Measurements from ENCODE around the gene HINT2. TPM values are rescaled to one million over a fixed set of nuclear protein-coding genes. Genes with fewer than 3 reads are reported as not detected.

Gene HINT2
- total and polyA plus RNA-seq, 2 donors: 68.3 to 68.4 TPM

- Histone ChIP-seq H3K27ac (ENCODE audit: low read depth in 1 of 2, low read length in 1 of 2) (no peak overlapping the region), H3K36me3 (ENCODE audit: control insufficient read depth in 2 of 2, insufficient read depth in 2 of 2, low read length in 1 of 2) (peaks cover 13 to 24% of the 10 kb centered on the region in 2 donors), H3K4me1 (ENCODE audit: control insufficient read depth in 2 of 2, insufficient read depth in 2 of 2, low read length in 2 of 2) (peaks cover 26 to 38% of the 10 kb centered on the region in 2 donors), H3K27me3 (ENCODE audit: control insufficient read depth in 2 of 2, insufficient read depth in 1 of 2, low read length in 1 of 2) (no peaks in the 10 kb centered on the region), H3K4me3 (ENCODE audit: low read length in 2 of 2) (no peak overlapping the region), H3K9me3 (ENCODE audit: control insufficient read depth in 2 of 2, insufficient read depth in 1 of 2, low read length in 1 of 2) (peaks cover 0 to 7% of the 10 kb centered on the region in 2 donors)
- 89% methylated on average over 7 of the region's 7 CpGs for WGBS
- no peak for DNase-seq (ENCODE audit: low read depth in 6 of 9, low spot score in 9 of 9)
Observed at GRCh38 chr9:35810122-35810521, 4.7 kb downstream of the HINT2 start.

DNA sequence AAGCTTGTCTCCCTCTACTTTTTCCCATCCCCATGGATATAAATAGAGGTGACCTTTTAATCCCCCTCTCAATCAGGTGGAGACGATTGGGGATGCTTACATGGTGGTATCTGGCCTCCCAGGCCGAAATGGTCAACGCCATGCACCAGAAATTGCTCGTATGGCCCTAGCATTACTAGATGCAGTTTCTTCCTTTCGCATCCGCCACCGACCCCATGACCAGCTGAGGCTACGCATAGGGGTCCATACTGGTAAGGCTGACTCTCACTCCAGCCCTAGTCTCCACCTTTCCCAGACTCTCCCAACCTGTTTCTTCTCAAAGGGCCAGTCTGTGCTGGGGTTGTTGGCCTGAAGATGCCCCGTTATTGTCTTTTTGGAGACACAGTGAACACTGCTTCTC lies 6.4 kb downstream of the HINT2 start:
- 98% methylated on average over 9 of the region's 9 CpGs for WGBS
- Histone ChIP-seq H3K4me3 (ENCODE audit: low read length in 2 of 2) (no peak overlapping the region), H3K36me3 (ENCODE audit: control insufficient read depth in 2 of 2, insufficient read depth in 2 of 2, low read length in 1 of 2) (peaks cover 13 to 24% of the 10 kb centered on the region in 2 donors), H3K9me3 (ENCODE audit: control insufficient read depth in 2 of 2, insufficient read depth in 1 of 2, low read length in 1 of 2) (peaks cover 0 to 3% of the 10 kb centered on the region in 2 donors), H3K27me3 (ENCODE audit: control insufficient read depth in 2 of 2, insufficient read depth in 1 of 2, low read length in 1 of 2) (no peaks in the 10 kb centered on the region), H3K27ac (ENCODE audit: low read depth in 1 of 2, low read length in 1 of 2) (no peak overlapping the region), H3K4me1 (ENCODE audit: control insufficient read depth in 2 of 2, insufficient read depth in 2 of 2, low read length in 2 of 2) (peaks cover 20 to 30% of the 10 kb centered on the region in 2 donors)
- no peak for DNase-seq (ENCODE audit: low read depth in 6 of 9, low spot score in 9 of 9)

DNA sequence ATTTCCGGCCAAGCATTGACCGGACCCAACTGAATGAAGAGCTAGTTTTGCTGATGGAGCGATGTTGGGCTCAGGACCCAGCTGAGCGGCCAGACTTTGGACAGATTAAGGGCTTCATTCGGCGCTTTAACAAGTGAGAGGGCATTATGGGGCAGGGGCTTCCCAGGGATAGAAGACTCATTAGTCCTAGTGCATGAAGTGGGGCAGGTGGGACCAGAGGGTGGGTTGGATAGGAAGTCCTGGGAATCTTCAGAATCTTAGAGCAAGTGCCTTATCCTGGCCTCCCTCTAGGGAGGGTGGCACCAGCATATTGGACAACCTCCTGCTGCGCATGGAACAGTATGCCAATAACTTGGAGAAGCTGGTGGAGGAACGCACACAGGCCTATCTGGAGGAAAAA lies 8.7 kb downstream of the HINT2 start:
- Histone ChIP-seq H3K4me1 (ENCODE audit: control insufficient read depth in 2 of 2, insufficient read depth in 2 of 2, low read length in 2 of 2) (peaks cover 4 to 7% of the 10 kb centered on the region in 2 donors), H3K36me3 (ENCODE audit: control insufficient read depth in 2 of 2, insufficient read depth in 2 of 2, low read length in 1 of 2) (peaks cover 13 to 29% of the 10 kb centered on the region in 2 donors)
- WGBS: 98% methylated on average over 8 of the region's 8 CpGs

GRCh38 chr9:35801328-35802128 lies 13.3 kb downstream of the HINT2 start:
- WGBS: 94% methylated on average over 13 of the region's 13 CpGs
- Histone ChIP-seq H3K4me1 (ENCODE audit: control insufficient read depth in 2 of 2, insufficient read depth in 2 of 2, low read length in 2 of 2) (no peaks in the 10 kb centered on the region), H3K36me3 (ENCODE audit: control insufficient read depth in 2 of 2, insufficient read depth in 2 of 2, low read length in 1 of 2) (peaks cover 10 to 23% of the 10 kb centered on the region in 2 donors)

More for the DNA sequence above, 8.7 kb downstream of the HINT2 start:
- DNase-seq (ENCODE audit: low read depth in 6 of 9, low spot score in 9 of 9): no peak
- Histone ChIP-seq H3K27me3 (ENCODE audit: control insufficient read depth in 2 of 2, insufficient read depth in 1 of 2, low read length in 1 of 2) (no peaks in the 10 kb centered on the region), H3K27ac (ENCODE audit: low read depth in 1 of 2, low read length in 1 of 2) (no peak overlapping the region), H3K4me3 (ENCODE audit: low read length in 2 of 2) (no peak overlapping the region), H3K9me3 (ENCODE audit: control insufficient read depth in 2 of 2, insufficient read depth in 1 of 2, low read length in 1 of 2) (no peaks in the 10 kb centered on the region)

GRCh38 chr9:35800530-35800929 lies 14.3 kb downstream of the HINT2 start:
- Histone ChIP-seq H3K9me3 (ENCODE audit: control insufficient read depth in 2 of 2, insufficient read depth in 1 of 2, low read length in 1 of 2) (no peaks in the 10 kb centered on the region), H3K4me1 (ENCODE audit: control insufficient read depth in 2 of 2, insufficient read depth in 2 of 2, low read length in 2 of 2) (no peaks in the 10 kb centered on the region), H3K4me3 (ENCODE audit: low read length in 2 of 2) (no peak overlapping the region), H3K27me3 (ENCODE audit: control insufficient read depth in 2 of 2, insufficient read depth in 1 of 2, low read length in 1 of 2) (no peaks in the 10 kb centered on the region), H3K27ac (ENCODE audit: low read depth in 1 of 2, low read length in 1 of 2) (no peak overlapping the region), H3K36me3 (ENCODE audit: control insufficient read depth in 2 of 2, insufficient read depth in 2 of 2, low read length in 1 of 2) (peaks cover 3 to 14% of the 10 kb centered on the region in 2 donors)
- 97% methylated on average over 7 of the region's 7 CpGs for WGBS
- DNase-seq (ENCODE audit: low read depth in 6 of 9, low spot score in 9 of 9): no peak

More at GRCh38 chr9:35801328-35802128, 13.3 kb downstream of the HINT2 start:
- H3K4me3 ChIP-seq (ENCODE audit: low read length in 2 of 2): no peak overlapping the region
- no peak overlapping the region for H3K27ac ChIP-seq (ENCODE audit: low read depth in 1 of 2, low read length in 1 of 2)
- H3K27me3 ChIP-seq (ENCODE audit: control insufficient read depth in 2 of 2, insufficient read depth in 1 of 2, low read length in 1 of 2): no peaks in the 10 kb centered on the region
- no peaks in the 10 kb centered on the region for H3K9me3 ChIP-seq (ENCODE audit: control insufficient read depth in 2 of 2, insufficient read depth in 1 of 2, low read length in 1 of 2)
- no peak for DNase-seq (ENCODE audit: low read depth in 6 of 9, low spot score in 9 of 9)

GRCh38 chr9:35798658-35799374 lies 16.0 kb downstream of the HINT2 start:
- no peak for DNase-seq (ENCODE audit: low read depth in 6 of 9, low spot score in 9 of 9)
- Histone ChIP-seq H3K27me3 (ENCODE audit: control insufficient read depth in 2 of 2, insufficient read depth in 1 of 2, low read length in 1 of 2) (no peaks in the 10 kb centered on the region), H3K4me3 (ENCODE audit: low read length in 2 of 2) (no peak overlapping the region), H3K27ac (ENCODE audit: low read depth in 1 of 2, low read length in 1 of 2) (no peak overlapping the region), H3K4me1 (ENCODE audit: control insufficient read depth in 2 of 2, insufficient read depth in 2 of 2, low read length in 2 of 2) (peaks cover 0 to 2% of the 10 kb centered on the region in 2 donors), H3K36me3 (ENCODE audit: control insufficient read depth in 2 of 2, insufficient read depth in 2 of 2, low read length in 1 of 2) (peaks cover 3 to 12% of the 10 kb centered on the region in 2 donors), H3K9me3 (ENCODE audit: control insufficient read depth in 2 of 2, insufficient read depth in 1 of 2, low read length in 1 of 2) (no peaks in the 10 kb centered on the region)
- 94% methylated on average over 4 of the region's 4 CpGs for WGBS

- Histone ChIP-seq H3K27ac (ENCODE audit: low read depth in 1 of 2, low read length in 1 of 2) (no peak overlapping the region), H3K36me3 (ENCODE audit: control insufficient read depth in 2 of 2, insufficient read depth in 2 of 2, low read length in 1 of 2) (peaks cover 3 to 18% of the 10 kb centered on the region in 2 donors), H3K4me1 (ENCODE audit: control insufficient read depth in 2 of 2, insufficient read depth in 2 of 2, low read length in 2 of 2) (peaks cover 0 to 2% of the 10 kb centered on the region in 2 donors), H3K27me3 (ENCODE audit: control insufficient read depth in 2 of 2, insufficient read depth in 1 of 2, low read length in 1 of 2) (no peaks in the 10 kb centered on the region), H3K9me3 (ENCODE audit: control insufficient read depth in 2 of 2, insufficient read depth in 1 of 2, low read length in 1 of 2) (no peaks in the 10 kb centered on the region), H3K4me3 (ENCODE audit: low read length in 2 of 2) (no peak overlapping the region)
- DNase-seq (ENCODE audit: low read depth in 6 of 9, low spot score in 9 of 9): no peak
- WGBS: 97% methylated on average over 6 of the region's 6 CpGs
Observed at GRCh38 chr9:35797311-35798109, 17.3 kb downstream of the HINT2 start.

DNA sequence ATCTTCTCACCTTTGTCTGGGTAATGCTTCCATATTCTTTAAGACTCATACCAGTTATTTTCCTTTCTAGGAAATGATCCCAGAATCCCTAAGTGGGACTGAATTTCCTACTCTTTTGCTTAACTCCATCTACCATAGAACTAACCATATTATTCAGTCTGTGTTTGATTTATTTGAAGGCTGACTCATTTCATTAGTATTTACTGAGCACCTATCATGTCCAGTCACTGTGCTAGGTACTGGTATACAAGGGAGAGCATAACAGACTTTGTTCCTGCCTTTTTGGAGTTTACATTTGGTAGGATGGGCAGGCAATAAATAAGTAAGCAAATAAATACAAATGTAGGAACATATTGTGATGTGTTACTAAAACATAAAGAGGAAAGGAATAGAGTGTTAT lies 19.1 kb downstream of the HINT2 start:
- DNase-seq (ENCODE audit: low read depth in 6 of 9, low spot score in 9 of 9): no peak
- Histone ChIP-seq H3K4me1 (ENCODE audit: control insufficient read depth in 2 of 2, insufficient read depth in 2 of 2, low read length in 2 of 2) (peaks cover 0 to 2% of the 10 kb centered on the region in 2 donors), H3K27me3 (ENCODE audit: control insufficient read depth in 2 of 2, insufficient read depth in 1 of 2, low read length in 1 of 2) (peaks cover 0 to 8% of the 10 kb centered on the region in 2 donors), H3K36me3 (ENCODE audit: control insufficient read depth in 2 of 2, insufficient read depth in 2 of 2, low read length in 1 of 2) (peaks cover 3 to 16% of the 10 kb centered on the region in 2 donors), H3K9me3 (ENCODE audit: control insufficient read depth in 2 of 2, insufficient read depth in 1 of 2, low read length in 1 of 2) (no peaks in the 10 kb centered on the region), H3K4me3 (ENCODE audit: low read length in 2 of 2) (no peak overlapping the region), H3K27ac (ENCODE audit: low read depth in 1 of 2, low read length in 1 of 2) (no peak overlapping the region)

Measured in thymus (tissue), 11 donors.